Measurements from ENCODE around the gene GHITM.
A peak's percentile ranks its signal among the peaks of the same experiment; 100 is the strongest.

GHITM gene

DNA sequence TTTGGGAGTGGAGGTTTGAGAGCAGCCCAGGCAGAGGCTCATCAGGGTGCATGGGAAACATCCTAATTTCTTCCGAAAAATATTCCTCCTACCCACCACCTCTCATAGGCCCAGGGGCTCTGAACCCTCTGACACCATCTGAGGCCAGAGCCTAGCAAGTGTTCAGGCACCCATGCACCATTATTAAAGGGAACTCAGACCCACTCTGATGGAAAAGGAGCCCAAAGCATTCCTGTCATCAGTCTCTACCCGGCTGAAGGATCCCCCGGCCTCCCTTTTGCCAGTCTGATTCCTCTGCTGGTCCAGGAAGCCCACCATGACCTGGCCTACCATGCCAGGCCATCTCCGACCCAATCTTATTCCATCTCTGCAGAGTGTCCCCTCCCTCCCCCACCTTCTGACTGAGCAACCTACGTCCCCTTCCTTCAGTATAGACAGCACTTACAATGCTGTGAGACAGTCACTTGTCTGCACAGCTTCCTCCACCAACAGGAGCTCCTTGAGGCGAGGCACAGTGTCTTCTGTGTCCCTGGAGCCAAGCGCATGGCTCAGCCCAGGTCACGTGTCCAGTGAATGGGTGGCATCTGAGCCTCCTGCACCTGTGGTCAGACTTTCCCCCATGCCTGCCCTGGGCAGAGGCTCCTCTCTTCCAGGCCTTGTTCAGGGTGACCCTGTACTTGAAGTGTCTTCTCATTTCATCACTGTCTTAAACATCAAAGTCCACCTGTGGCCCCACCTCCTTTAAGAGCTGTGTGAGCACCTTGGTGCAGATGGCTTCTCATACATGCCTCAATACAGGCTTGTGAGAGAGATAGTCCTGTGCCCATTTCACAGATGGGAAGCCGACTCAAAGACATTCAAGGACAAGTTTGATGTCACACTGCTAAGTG, 33.4 kb downstream of the GHITM start:
- TF ChIP-seq, protein P1, sequence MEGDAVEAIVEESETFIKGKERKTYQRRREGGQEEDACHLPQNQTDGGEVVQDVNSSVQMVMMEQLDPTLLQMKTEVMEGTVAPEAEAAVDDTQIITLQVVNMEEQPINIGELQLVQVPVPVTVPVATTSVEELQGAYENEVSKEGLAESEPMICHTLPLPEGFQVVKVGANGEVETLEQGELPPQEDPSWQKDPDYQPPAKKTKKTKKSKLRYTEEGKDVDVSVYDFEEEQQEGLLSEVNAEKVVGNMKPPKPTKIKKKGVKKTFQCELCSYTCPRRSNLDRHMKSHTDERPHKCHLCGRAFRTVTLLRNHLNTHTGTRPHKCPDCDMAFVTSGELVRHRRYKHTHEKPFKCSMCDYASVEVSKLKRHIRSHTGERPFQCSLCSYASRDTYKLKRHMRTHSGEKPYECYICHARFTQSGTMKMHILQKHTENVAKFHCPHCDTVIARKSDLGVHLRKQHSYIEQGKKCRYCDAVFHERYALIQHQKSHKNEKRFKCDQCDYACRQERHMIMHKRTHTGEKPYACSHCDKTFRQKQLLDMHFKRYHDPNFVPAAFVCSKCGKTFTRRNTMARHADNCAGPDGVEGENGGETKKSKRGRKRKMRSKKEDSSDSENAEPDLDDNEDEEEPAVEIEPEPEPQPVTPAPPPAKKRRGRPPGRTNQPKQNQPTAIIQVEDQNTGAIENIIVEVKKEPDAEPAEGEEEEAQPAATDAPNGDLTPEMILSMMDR (IDR thresholded peaks at IDR 0.05; ENCODE audit: insufficient read depth, low read depth, low read length, missing control alignments) = no peak
- H3K4me3 ChIP-seq (ENCODE audit: low read depth, low read length) = peak overlapping the region; percentile 76

DNA sequence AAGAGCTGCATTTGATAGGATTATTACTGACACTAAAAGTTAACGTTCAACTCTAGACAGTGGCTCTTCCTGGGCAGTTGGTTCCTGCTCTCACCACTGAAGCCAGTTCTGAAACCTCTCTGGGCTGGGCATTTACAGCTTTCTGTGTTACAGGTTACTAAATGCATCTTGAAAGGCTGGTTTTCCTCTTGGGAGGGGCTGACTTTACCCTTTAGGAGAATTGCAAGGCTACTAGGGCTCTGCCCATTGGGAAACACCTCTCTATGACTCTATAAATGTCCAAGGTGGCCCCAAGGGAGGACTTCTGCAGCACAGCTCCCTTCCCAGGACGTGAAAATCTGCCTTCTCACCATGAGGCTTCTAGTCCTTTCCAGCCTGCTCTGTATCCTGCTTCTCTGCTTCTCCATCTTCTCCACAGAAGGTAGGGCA, 34.2 kb downstream of the GHITM start, which contains the start of gene GPR15LG:
GPR15LG (plus strand) TSS at position 301 of the 429 bp plus-strand sequence; CDS start at position 352, 51 bp downstream.
- H3K4me3 ChIP-seq (ENCODE audit: low read depth, low read length) = peak within 1 kb of the TSS; percentile 76
- peak; percentile 48 for DNase-seq (ENCODE audit: low read depth)
- TF ChIP-seq, protein P1 (IDR thresholded peaks at IDR 0.05; ENCODE audit: insufficient read depth, low read depth, low read length, missing control alignments) = no peak

More for the DNA sequence above, 33.4 kb downstream of the GHITM start:
- peak; percentile 65 for DNase-seq (ENCODE audit: low read depth)

DNA sequence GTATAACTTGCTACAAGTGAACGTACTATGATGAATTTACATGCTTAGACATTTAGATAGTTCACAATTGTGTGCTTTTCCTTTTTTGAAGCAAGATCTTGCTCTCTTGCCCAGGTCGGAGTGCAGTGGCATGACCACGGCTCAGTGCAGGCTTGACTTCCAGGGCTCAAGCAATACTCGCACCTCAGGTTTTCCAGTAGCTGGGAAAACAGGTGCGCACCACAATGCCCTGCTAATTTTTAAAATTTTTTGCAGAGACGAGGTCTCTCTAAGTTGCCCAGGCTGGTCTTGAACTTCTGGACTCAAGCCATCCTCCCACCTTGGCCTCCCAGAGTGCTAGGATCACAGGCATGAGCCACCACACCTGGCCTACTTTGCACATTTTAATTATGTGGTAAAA, 36.1 kb downstream of the GHITM start:
- TF ChIP-seq, protein P1 (IDR thresholded peaks at IDR 0.05; ENCODE audit: insufficient read depth, low read depth, low read length, missing control alignments) = no peak
- DNase-seq (ENCODE audit: low read depth) = no peak
- no peak overlapping the region for H3K4me3 ChIP-seq (ENCODE audit: low read depth, low read length)

DNA sequence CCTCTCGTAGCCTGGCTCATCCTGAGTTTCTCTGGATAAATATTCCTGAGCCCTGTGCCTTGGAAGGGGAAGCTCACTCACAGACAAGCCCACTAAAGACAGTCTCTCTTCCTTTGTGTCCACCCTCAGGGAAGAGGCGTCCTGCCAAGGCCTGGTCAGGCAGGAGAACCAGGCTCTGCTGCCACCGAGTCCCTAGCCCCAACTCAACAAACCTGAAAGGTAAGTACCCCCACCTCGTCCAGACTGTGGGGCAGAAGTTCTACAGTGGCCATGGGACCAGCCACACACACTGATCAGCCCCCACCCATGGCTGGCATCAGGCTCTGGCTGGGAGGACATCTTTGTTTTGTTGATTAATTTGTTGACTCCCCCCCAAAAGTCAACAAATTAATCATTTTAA, 37.0 kb downstream of the GHITM start:
- DNase-seq (ENCODE audit: low read depth) = no peak
- no peak overlapping the region for H3K4me3 ChIP-seq (ENCODE audit: low read depth, low read length)
- TF ChIP-seq, protein P1 (IDR thresholded peaks at IDR 0.05; ENCODE audit: insufficient read depth, low read depth, low read length, missing control alignments) = no peak

DNA sequence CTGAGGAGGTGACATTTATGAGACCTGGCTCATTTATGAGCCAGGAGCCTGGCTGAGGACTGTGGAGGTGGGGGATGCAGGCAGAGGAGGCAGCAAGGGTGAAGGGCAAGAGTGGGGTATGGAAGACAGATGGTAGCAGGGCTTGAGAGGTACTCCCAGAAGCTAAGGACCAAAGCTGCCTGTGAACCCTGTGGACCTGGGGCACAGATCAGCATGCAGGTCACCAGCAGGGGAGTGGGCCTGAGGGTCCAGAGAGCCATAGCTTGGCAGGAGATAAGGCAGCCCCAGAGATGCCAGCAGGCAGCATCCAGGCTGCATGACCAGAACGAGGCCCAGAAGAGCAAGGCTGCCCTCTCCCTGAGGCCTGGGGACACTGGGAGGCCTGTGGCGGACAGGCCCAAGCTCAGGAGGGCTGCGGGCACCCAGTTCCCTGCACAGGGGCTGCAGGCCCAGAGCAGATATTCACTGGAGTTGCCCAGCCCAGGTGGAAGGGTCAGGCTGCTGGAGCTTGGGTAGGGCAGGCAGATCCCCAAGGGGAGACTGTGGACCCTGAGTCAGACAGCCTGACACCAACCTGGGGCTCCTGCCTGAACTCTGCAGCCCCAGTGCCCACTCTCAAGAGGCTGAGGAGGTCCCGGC, 37.6 kb downstream of the GHITM start:
- TF ChIP-seq, protein P1 (IDR thresholded peaks at IDR 0.05; ENCODE audit: insufficient read depth, low read depth, low read length, missing control alignments) = no peak
- H3K4me3 ChIP-seq (ENCODE audit: low read depth, low read length) = no peak overlapping the region; the same call in 1 of the 2 replicates
- DNase-seq (ENCODE audit: low read depth) = no peak

DNA sequence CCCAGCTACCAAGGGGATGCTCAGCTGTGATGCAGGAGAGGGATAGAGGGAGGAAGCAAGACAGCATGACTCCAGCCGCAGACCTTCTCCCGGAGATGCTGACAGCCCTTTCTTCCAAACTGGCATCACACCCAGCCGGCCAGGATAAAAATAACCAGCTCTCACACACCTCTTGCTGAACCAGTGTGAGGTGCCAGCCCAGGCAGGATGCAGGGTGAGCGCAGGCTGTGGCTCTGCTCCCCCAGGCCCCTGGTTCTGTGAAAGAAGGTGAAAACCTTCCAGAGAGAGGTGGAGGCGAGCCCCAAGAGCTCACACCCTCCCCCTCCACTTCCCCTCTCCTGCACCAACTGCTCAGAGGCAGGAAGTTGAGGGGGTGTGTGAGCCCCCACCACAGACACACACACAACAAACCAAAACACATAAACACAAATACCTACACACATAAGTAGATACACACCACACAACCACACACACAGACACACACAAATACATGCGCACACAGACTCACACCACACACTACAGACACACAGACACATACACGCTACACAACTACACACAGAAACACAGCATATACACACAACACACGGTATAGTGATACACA, 38.3 kb downstream of the GHITM start:
- DNase-seq (ENCODE audit: low read depth) = peak; percentile 78
- TF ChIP-seq, protein P1 (IDR thresholded peaks at IDR 0.05; ENCODE audit: insufficient read depth, low read depth, low read length, missing control alignments) = no peak
- H3K4me3 ChIP-seq (ENCODE audit: low read depth, low read length) = peak overlapping the region; percentile 11

Measured in GM12865 (cell line).